ENCODE results near the gene DOC2A. TPM values are rescaled to one million over a fixed set of nuclear protein-coding genes. Genes with fewer than 3 reads are reported as not detected.

Gene DOC2A
- total and polyA plus RNA-seq, 12 donors = 0.35 to 33.0 (median 3.0) TPM; not detected in 1

DNA sequence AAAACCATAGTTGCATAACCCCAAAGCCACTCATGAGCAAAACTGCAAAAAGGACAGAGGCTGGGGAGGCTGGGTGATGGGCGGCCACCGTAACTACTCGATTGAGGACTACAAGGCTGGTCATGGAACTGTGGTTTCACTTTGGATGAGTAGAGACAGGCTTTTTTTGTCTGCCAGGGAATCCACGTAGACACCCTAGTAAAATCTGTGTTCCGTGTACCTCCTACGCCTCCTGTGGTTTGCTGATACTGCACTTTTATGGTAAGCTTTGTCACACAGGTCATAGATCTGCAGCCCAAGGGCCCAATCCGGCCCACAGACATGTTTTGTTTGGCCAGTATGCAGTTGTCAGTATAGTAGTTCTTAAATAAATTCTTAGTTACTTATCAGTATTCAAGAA is 22.4 kb upstream of the DOC2A start:
- Histone ChIP-seq H3K27ac (no peak overlapping the region), H3K27me3 (peaks cover 19% of the 10 kb centered on the region), H3K4me1 (replicated peaks in 1 of 2) (peaks cover 0 to 6% of the 10 kb centered on the region in 2 donors), H3K4me3 (no peak overlapping the region), H3K36me3 (replicated peaks in 1 of 2) (no peaks in the 10 kb centered on the region), H3K9me3 (replicated peaks in 1 of 3) (no peaks in the 10 kb centered on the region)
- intact Hi-C loops (cut with DNase I) = no loop called here
- WGBS, 4 donors = 63 to 78% (median 70%) methylated on average over 7 of the region's 7 CpGs
- TF ChIP-seq POLR2A (IDR thresholded peaks at IDR 0.05) = no peak
- TF ChIP-seq, protein P1, sequence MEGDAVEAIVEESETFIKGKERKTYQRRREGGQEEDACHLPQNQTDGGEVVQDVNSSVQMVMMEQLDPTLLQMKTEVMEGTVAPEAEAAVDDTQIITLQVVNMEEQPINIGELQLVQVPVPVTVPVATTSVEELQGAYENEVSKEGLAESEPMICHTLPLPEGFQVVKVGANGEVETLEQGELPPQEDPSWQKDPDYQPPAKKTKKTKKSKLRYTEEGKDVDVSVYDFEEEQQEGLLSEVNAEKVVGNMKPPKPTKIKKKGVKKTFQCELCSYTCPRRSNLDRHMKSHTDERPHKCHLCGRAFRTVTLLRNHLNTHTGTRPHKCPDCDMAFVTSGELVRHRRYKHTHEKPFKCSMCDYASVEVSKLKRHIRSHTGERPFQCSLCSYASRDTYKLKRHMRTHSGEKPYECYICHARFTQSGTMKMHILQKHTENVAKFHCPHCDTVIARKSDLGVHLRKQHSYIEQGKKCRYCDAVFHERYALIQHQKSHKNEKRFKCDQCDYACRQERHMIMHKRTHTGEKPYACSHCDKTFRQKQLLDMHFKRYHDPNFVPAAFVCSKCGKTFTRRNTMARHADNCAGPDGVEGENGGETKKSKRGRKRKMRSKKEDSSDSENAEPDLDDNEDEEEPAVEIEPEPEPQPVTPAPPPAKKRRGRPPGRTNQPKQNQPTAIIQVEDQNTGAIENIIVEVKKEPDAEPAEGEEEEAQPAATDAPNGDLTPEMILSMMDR (IDR thresholded peaks at IDR 0.05) = no peak
- DNase-seq = no peak

DNA sequence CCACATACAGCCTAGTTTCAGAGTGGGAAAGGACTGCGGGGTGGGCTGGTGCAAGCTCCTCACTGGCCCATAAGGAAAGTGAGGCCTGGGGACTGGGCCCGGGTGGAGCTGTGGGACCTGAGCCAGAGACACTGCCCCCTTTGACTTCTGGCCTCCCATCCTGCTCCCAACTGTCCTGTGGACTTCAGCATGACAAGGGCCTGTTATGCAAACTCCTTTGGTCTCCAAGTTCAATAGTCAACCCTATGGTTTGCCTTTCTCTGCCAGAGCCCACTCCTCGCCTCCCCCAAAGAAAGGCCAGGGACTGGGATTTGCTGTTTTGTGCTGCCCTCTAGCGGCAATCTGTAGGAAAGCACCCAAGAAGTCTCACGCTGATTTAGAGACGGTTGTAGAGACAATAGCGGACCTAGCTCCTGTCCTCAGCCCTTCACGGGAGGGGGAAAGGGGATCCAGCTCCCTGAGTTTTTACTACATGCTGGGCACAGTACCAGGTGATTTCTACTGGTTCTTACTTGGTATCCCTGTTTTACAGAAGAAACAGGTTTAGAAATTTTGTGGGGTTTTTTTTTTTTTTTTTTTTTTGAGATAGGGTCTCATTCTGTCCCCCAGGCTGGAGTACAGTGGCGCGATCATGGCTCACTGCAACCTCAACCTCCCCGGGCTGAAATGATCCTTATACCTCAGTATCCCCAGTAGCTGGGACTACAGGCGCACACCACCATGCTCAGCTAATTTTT is 21.4 kb upstream of the DOC2A start:
- 24 to 27% (median 25%) methylated on average over 11 to 12 of the region's 12 CpGs for WGBS, 4 donors
- H3K4me3 ChIP-seq = no peak overlapping the region
- no peak overlapping the region for H3K27ac ChIP-seq
- no peaks in the 10 kb centered on the region for H3K9me3 ChIP-seq (replicated peaks in 1 of 3)
- no peak for TF ChIP-seq POLR2A (IDR thresholded peaks at IDR 0.05)
- TF ChIP-seq, protein P1 (IDR thresholded peaks at IDR 0.05) = peak; percentile 41 to 66 (median 58)
- H3K4me1 ChIP-seq (replicated peaks in 1 of 2) = peaks cover 0 to 6% of the 10 kb centered on the region in 2 donors
- H3K27me3 ChIP-seq = peaks cover 19% of the 10 kb centered on the region
- intact Hi-C loops (cut with DNase I) = no loop called here
- DNase-seq = peak in 5 of 7 donors; percentile 33 to 84 (median 52)
- H3K36me3 ChIP-seq (replicated peaks in 1 of 2) = no peaks in the 10 kb centered on the region

DNA sequence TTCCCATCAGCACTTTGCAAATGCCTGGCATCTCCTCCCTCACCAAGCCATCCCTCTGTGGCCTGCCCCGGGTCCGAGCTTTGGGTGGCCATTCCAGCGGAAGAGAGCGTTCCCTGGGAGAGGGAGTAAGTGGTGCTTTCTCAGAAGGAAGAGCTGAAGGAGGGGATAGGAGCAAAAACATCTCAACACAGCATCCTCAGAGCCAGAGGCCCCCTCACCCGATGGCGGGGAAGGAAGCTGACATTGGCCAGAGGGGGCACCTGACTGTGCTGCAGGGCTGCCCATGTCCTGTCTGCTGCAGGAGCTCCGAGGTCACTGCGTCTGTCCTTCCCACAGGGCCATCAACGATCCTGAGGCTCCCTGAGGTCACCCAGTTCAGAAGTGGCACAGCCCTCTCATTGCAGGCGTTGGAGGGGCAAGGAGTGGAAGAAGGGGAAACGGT is 20.7 kb upstream of the DOC2A start:
- Histone ChIP-seq H3K4me3 (no peak overlapping the region), H3K36me3 (replicated peaks in 1 of 2) (no peaks in the 10 kb centered on the region), H3K27ac (no peak overlapping the region), H3K9me3 (replicated peaks in 1 of 3) (no peaks in the 10 kb centered on the region), H3K4me1 (replicated peaks in 1 of 2) (peaks cover 0 to 6% of the 10 kb centered on the region in 2 donors), H3K27me3 (peaks cover 19% of the 10 kb centered on the region)
- DNase-seq = no peak
- WGBS, 4 donors = 18 to 28% (median 23%) methylated on average over 5 to 11 of the region's 11 CpGs
- TF ChIP-seq, protein P1 (IDR thresholded peaks at IDR 0.05) = no peak
- no peak for TF ChIP-seq POLR2A (IDR thresholded peaks at IDR 0.05)
- intact Hi-C loops (cut with DNase I) = no loop called here

DNA sequence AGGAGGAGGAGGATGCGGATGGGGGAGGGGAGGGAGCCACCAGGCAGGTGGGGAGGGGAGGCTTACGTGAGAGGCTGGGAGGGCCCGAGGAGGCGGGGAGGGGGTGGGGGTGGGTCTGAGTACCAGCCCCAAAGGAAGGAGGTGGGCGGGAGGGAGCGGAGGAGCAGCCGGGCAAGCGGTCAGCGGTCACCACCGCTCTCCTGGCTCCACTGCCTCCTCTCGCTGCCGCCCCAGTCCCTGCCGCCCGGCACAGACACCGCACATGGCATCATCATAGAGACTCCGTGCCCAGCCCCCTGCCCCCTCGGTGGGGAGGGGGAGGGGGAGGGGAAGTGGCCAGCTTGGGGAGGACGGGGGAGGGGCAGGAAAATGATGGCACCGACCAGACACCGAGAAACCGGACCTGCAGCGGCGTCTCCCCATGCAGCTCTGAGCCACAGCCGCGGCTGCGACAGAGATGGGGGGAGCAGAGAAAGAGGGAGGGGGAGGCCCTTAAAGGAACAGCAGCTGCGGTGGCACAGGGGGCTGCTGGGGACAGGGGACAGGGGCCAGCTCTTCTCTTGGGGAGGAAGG is 20.1 kb upstream of the DOC2A start, which contains the start of gene TLCD3B:
TSS of gene TLCD3B (minus strand) at position 431 of the 573 bp plus-strand sequence. CDS start 744 bp downstream, outside the sequence.
- intact Hi-C loops (cut with DNase I) = no loop called here
- Histone ChIP-seq H3K4me1 (replicated peaks in 1 of 2) (peaks cover 0 to 6% of the 10 kb centered on the region in 2 donors), H3K27me3 (peaks cover 19% of the 10 kb centered on the region), H3K27ac (peak within 1 kb of the TSS in 1 of 5 donors; percentile 30), H3K4me3 (no peak within 1 kb of the TSS), H3K9me3 (replicated peaks in 1 of 3) (no peaks in the 10 kb centered on the region), H3K36me3 (replicated peaks in 1 of 2) (no peaks in the 10 kb centered on the region)
- no peak for DNase-seq
- TF ChIP-seq, protein P1 (IDR thresholded peaks at IDR 0.05) = no peak
- TF ChIP-seq POLR2A (IDR thresholded peaks at IDR 0.05) = no peak
- WGBS, 4 donors = 1 to 2% (median 1%) methylated on average over 9 to 27 of the region's 27 CpGs

All from adrenal gland (tissue), 12 donors.